Naive thymus-derived CD4-positive, alpha-beta T cell (primary cell): ENCODE results near the gene SLC16A5. TPM values are rescaled to one million over a fixed set of nuclear protein-coding genes. Genes with fewer than 3 reads are reported as not detected.

Experiments used
- ATAC-seq: fragments of 150-1000 bp; cut with Tn5 transposase; 2 replicates; pipeline ENCODE4 v1.10.0; 2021; ENCODE audit warnings: mild to moderate bottlenecking, moderate library complexity
- CTCF ChIA-PET: fragments of 350-600 bp; sonication (Branson Sonifier 250); formaldehyde crosslinking; loops from one replicate; lab custom pipeline; 2021; ENCODE audit warnings: antibody characterized with exemption; lab: Charles Lee
- POLR2A ChIA-PET: fragments of 350-600 bp; sonication (Branson Sonifier 250); formaldehyde crosslinking; loops from one replicate; lab custom pipeline; 2021; ENCODE audit warnings: antibody characterized with exemption, inconsistent platforms; lab: Charles Lee
- DNase-seq, 9 donors: peaks; one replicate each; pipeline versions ENCODE4 v3.0.0 to v3.0.0-alpha.2; 2020 to 2022; ENCODE audit warnings: mixed read lengths in 1 of 9
- H3K27ac ChIP-seq: one replicate; pipeline ENCODE4 v1.7.0; 2013; ENCODE audit warnings: mild to moderate bottlenecking, low read depth, low read length, moderate library complexity
- H3K27me3 ChIP-seq, 2 donors: one replicate each; pipeline ENCODE4 v1.7.0; 2013; ENCODE audit warnings: low read length in 2 of 2, mild to moderate bottlenecking in 2 of 2, moderate library complexity in 2 of 2; ENCODE audit not compliant: control insufficient read depth in 2 of 2, insufficient read depth in 2 of 2
- H3K36me3 ChIP-seq, 3 experiments: 1 replicate in 2 of 3; 2 replicates in 1 of 3; pipeline ENCODE4 v1.7.0; 2013; ENCODE audit warnings: low read length in 3 of 3, mild to moderate bottlenecking in 3 of 3, moderate library complexity in 1 of 3; ENCODE audit not compliant: insufficient read depth in 3 of 3, control insufficient read depth in 2 of 3
- H3K4me1 ChIP-seq, 2 donors: one replicate each; pipeline ENCODE4 v1.7.0; 2013; ENCODE audit warnings: low read length in 2 of 2, mild to moderate bottlenecking in 2 of 2, moderate library complexity in 1 of 2; ENCODE audit not compliant: control insufficient read depth in 2 of 2, insufficient read depth in 2 of 2
- H3K4me3 ChIP-seq: 2 replicates; pipeline ENCODE4 v1.7.0; 2013; ENCODE audit warnings: mild to moderate bottlenecking, low read length
- H3K9me3 ChIP-seq, 3 experiments: 1 replicate in 2 of 3; 2 replicates in 1 of 3; pipeline ENCODE4 v1.7.0; 2013; ENCODE audit warnings: low read length in 3 of 3; ENCODE audit not compliant: control insufficient read depth in 2 of 3
- H3K27ac Mint-ChIP-seq, 9 donors: one replicate each; pipeline ENCODE4 v1.8.0; 2020 to 2022; ENCODE audit warnings: mixed read lengths in 9 of 9, mild to moderate bottlenecking in 8 of 9, moderate library complexity in 5 of 9, inconsistent platforms in 2 of 9
- H3K27me3 Mint-ChIP-seq, 5 donors: one replicate each; pipeline ENCODE4 v1.8.0; 2021 to 2022; ENCODE audit warnings: mixed read lengths in 5 of 5, mild to moderate bottlenecking in 1 of 5
- H3K36me3 Mint-ChIP-seq, 5 donors: one replicate each; pipeline ENCODE4 v1.8.0; 2020 to 2022; ENCODE audit warnings: mixed read lengths in 5 of 5, mild to moderate bottlenecking in 3 of 5, inconsistent platforms in 1 of 5
- H3K4me1 Mint-ChIP-seq, 7 donors: one replicate each; pipeline ENCODE4 v1.8.0; 2020 to 2022; ENCODE audit warnings: mixed read lengths in 7 of 7, mild to moderate bottlenecking in 3 of 7, inconsistent platforms in 1 of 7
- H3K4me3 Mint-ChIP-seq, 10 donors: one replicate each; pipeline ENCODE4 v1.8.0; 2020 to 2022; ENCODE audit warnings: mild to moderate bottlenecking in 10 of 10, mixed read lengths in 10 of 10, moderate library complexity in 6 of 10, inconsistent platforms in 2 of 10
- H3K9me3 Mint-ChIP-seq, 11 donors: one replicate each; pipeline ENCODE4 v1.8.0; 2020 to 2022; ENCODE audit warnings: mixed read lengths in 11 of 11, mild to moderate bottlenecking in 4 of 11, inconsistent platforms in 1 of 11, moderate library complexity in 1 of 11
- intact Hi-C, 2 donors: fragments of 100-400 bp; cut with micrococcal nuclease; formaldehyde crosslinking; loops; one replicate each; pipeline ENCODE4 v1.15.1; 2023
- polyA plus RNA-seq, 2 donors: library from polyadenylated mRNA; unstranded; fragments of 300-500 nt; fragmentation: Illumina TruSeq; gene quantifications; one replicate each; pipeline ENCODE4 v1.2.3, GENCODE V29; 2021
- total RNA-seq, 6 experiments: library from RNA in 5 of 6; stranded (reverse) in 5 of 6; gene quantifications; 1 replicate in 5 of 6; 2 replicates in 1 of 6; pipeline ENCODE4 v1.2.3 and lab custom pipeline; 2021 to 2026

SLC16A5 gene
- total and polyA plus RNA-seq, 7 experiments from 2014 or later = 5.9 to 26.3 (median 19.2) TPM

GRCh38 chr17:75102385-75102821 is 14.6 kb downstream of the SLC16A5 start:
- H3K27me3 ChIP-seq = no peaks in the 10 kb centered on the region
- peak overlapping the region in 4 of 9 donors; percentile 15 to 70 (median 36) for H3K27ac Mint-ChIP-seq
- CTCF ChIA-PET = interaction anchor here (0.7 to 2.0 kb wide), 3 partner anchors 11 to 149 kb away, joined by 3 to 10 read pairs (median 4); no protein-coding TSS in a partner anchor
- no peaks in the 10 kb centered on the region for H3K4me1 ChIP-seq
- DNase-seq (no peak), ATAC-seq (peak; percentile 74)
- H3K27me3 Mint-ChIP-seq = no peaks in the 10 kb centered on the region
- peaks cover 0 to 1% (median 0%) of the 10 kb centered on the region in 11 donors for H3K9me3 Mint-ChIP-seq
- no peak overlapping the region for H3K27ac ChIP-seq
- no peak overlapping the region for H3K4me3 ChIP-seq
- no peaks in the 10 kb centered on the region for H3K9me3 ChIP-seq
- peaks cover 0 to 12% (median 5%) of the 10 kb centered on the region in 5 donors for H3K36me3 Mint-ChIP-seq
- peaks cover 0 to 20% (median 0%) of the 10 kb centered on the region in 3 experiments for H3K36me3 ChIP-seq
- H3K4me3 Mint-ChIP-seq = peak overlapping the region in 1 of 10 donors; percentile 18
- peaks cover 0 to 8% (median 0%) of the 10 kb centered on the region in 7 donors for H3K4me1 Mint-ChIP-seq
- intact Hi-C loops = no loop called here
- POLR2A ChIA-PET = interaction anchor here (0.7 kb wide), 1 partner anchor 73 kb away, joined by 3 read pairs; no protein-coding TSS in a partner anchor

- H3K36me3 ChIP-seq = peaks cover 0 to 12% (median 0%) of the 10 kb centered on the region in 3 experiments
- ATAC-seq = no peak
Measured at GRCh38 chr17:75103601-75104554, 16.1 kb downstream of the SLC16A5 start.

GRCh38 chr17:75105126-75106080 is 17.6 kb downstream of the SLC16A5 start:
- Histone ChIP-seq H3K4me1 (peaks cover 6 to 7% of the 10 kb centered on the region in 2 donors), H3K36me3 (peaks cover 0 to 3% (median 0%) of the 10 kb centered on the region in 3 experiments), H3K27ac (no peak overlapping the region), H3K4me3 (no peak overlapping the region), H3K27me3 (no peaks in the 10 kb centered on the region), H3K9me3 (no peaks in the 10 kb centered on the region)
- intact Hi-C loops = loop anchor here in 1 of 2 donors (5.0 kb wide), 2 partner anchors 38 to 58 kb away; partner anchors contain the start of genes ATP5PD and KCTD2
- DNase-seq (no peak), ATAC-seq (no peak)
- no peak overlapping the region for H3K27ac Mint-ChIP-seq
- ChIA-PET CTCF (interaction anchor here (0.5 to 1.6 kb wide), 3 partner anchors 9 to 208 kb away, joined by 3 to 7 read pairs (median 4); no protein-coding TSS in a partner anchor), POLR2A (interaction anchor here (0.9 to 1.4 kb wide), 2 partner anchors 13 to 94 kb away, joined by 3 read pairs; no protein-coding TSS in a partner anchor)
- H3K4me3 Mint-ChIP-seq = no peak overlapping the region
- H3K9me3 Mint-ChIP-seq = peaks cover 0 to 1% (median 0%) of the 10 kb centered on the region in 11 donors
- H3K36me3 Mint-ChIP-seq = peaks cover 0 to 5% (median under 1%) of the 10 kb centered on the region in 5 donors
- H3K27me3 Mint-ChIP-seq = no peaks in the 10 kb centered on the region
- peaks cover 3 to 12% (median 11%) of the 10 kb centered on the region in 7 donors for H3K4me1 Mint-ChIP-seq

More at GRCh38 chr17:75103601-75104554, 16.1 kb downstream of the SLC16A5 start:
- H3K27ac ChIP-seq = no peak overlapping the region
- intact Hi-C loops = no loop called here
- Mint-ChIP-seq H3K4me1 (peaks cover 2 to 8% (median 6%) of the 10 kb centered on the region in 7 donors), H3K27me3 (no peaks in the 10 kb centered on the region), H3K9me3 (peaks cover 0 to 1% (median 0%) of the 10 kb centered on the region in 11 donors), H3K36me3 (peaks cover 0 to 6% (median under 1%) of the 10 kb centered on the region in 5 donors), H3K4me3 (no peak overlapping the region), H3K27ac (no peak overlapping the region)
- no peaks in the 10 kb centered on the region for H3K9me3 ChIP-seq
- peaks cover 4% of the 10 kb centered on the region in 2 donors for H3K4me1 ChIP-seq
- ChIA-PET POLR2A (interaction anchor here (0.6 to 1.4 kb wide), 5 partner anchors 10 to 382 kb away, joined by 3 read pairs; no protein-coding TSS in a partner anchor), CTCF (interaction anchor here (0.6 to 2.0 kb wide), 4 partner anchors 10 to 109 kb away, joined by 3 to 10 read pairs (median 4); no protein-coding TSS in a partner anchor)
- no peak overlapping the region for H3K4me3 ChIP-seq
- no peak for DNase-seq
- H3K27me3 ChIP-seq = no peaks in the 10 kb centered on the region

- no peak for DNase-seq
- Mint-ChIP-seq H3K36me3 (peaks cover 5 to 13% (median 7%) of the 10 kb centered on the region in 5 donors), H3K27me3 (no peaks in the 10 kb centered on the region), H3K27ac (peak overlapping the region in 5 of 9 donors; percentile 66 to 88 (median 73)), H3K4me3 (peak overlapping the region; percentile 72 to 94 (median 88)), H3K9me3 (no peaks in the 10 kb centered on the region), H3K4me1 (peaks cover 15 to 29% (median 23%) of the 10 kb centered on the region in 7 donors)
- POLR2A ChIA-PET = interaction anchor here (1.1 kb wide), 1 partner anchor 26 kb away, joined by 3 read pairs; no protein-coding TSS in a partner anchor
- H3K27ac ChIP-seq = no peak overlapping the region
- no peaks in the 10 kb centered on the region for H3K36me3 ChIP-seq
- H3K9me3 ChIP-seq = no peaks in the 10 kb centered on the region
- intact Hi-C loops = loop anchor here (2.0 to 5.0 kb wide), 5 partner anchors 21 to 297 kb away; partner anchors contain the start of genes ATP5PD (in 1 of the 2), GRB2 (in 1 of the 2), KCTD2 (in 1 of the 2) and SLC16A5 (in 1 of the 2)
- peaks cover 12 to 14% of the 10 kb centered on the region in 2 donors for H3K4me1 ChIP-seq
- H3K4me3 ChIP-seq = no peak overlapping the region
- CTCF ChIA-PET = interaction anchor here (1.0 kb wide), 1 partner anchor 48 kb away, joined by 4 read pairs; no protein-coding TSS in a partner anchor
- ATAC-seq = no peak
- no peaks in the 10 kb centered on the region for H3K27me3 ChIP-seq
Measured at GRCh38 chr17:75108193-75108592, 20.4 kb downstream of the SLC16A5 start.

- CTCF ChIA-PET = interaction anchor here (9.3 kb wide), 1 partner anchor 94 kb away, joined by 136 read pairs; the partner anchor contains the start of gene NUP85
- H3K4me3 ChIP-seq = peak overlapping the region; percentile 81
- DNase-seq (peak in 1 of 9 donors; percentile 27), ATAC-seq (no peak)
- peaks cover 16 to 19% of the 10 kb centered on the region in 2 donors for H3K4me1 ChIP-seq
- peaks cover 15 to 35% (median 28%) of the 10 kb centered on the region in 7 donors for H3K4me1 Mint-ChIP-seq
- H3K4me3 Mint-ChIP-seq = peak overlapping the region; percentile 72 to 94 (median 88)
- H3K27ac Mint-ChIP-seq = peak overlapping the region in 8 of 9 donors; percentile 66 to 91 (median 76)
- H3K27ac ChIP-seq = peak overlapping the region; percentile 75
- POLR2A ChIA-PET = interaction anchor here (0.5 to 2.6 kb wide), 14 partner anchors 12 to 321 kb away, joined by 3 to 19 read pairs (median 4); partner anchors contain the start of genes MRPL58, NT5C, NUP85 and SLC16A5
- no peaks in the 10 kb centered on the region for H3K9me3 Mint-ChIP-seq
- no peaks in the 10 kb centered on the region for H3K9me3 ChIP-seq
- no peaks in the 10 kb centered on the region for H3K36me3 ChIP-seq
- no peaks in the 10 kb centered on the region for H3K27me3 Mint-ChIP-seq
- intact Hi-C loops = loop anchor here (1.0 to 5.0 kb wide), 9 partner anchors 22 to 296 kb away; partner anchors contain the start of genes ATP5PD (in 1 of the 2), GRB2 (in 1 of the 2), JPT1 (in 1 of the 2) and KCTD2 (in 1 of the 2)
- H3K27me3 ChIP-seq = no peaks in the 10 kb centered on the region
- H3K36me3 Mint-ChIP-seq = peaks cover 5 to 15% (median 7%) of the 10 kb centered on the region in 5 donors
Measured at GRCh38 chr17:75109046-75109406, 21.3 kb downstream of the SLC16A5 start.
